GM12891 (cell line): Measurements from ENCODE around the gene DOLK.
"Not testable (repeated sequence)": the region's sequence is repeated elsewhere in the genome, so short reads cannot be mapped to it uniquely, and the experiment has no call there.

ENCODE experiments used
- DNase-seq: peaks from one replicate; pipeline ENCODE4 v3.0.0; 2011; ENCODE audit warnings: low spot score; ENCODE audit not compliant: insufficient read length
- FAIRE-seq: peaks from 2 replicates; lab custom pipeline; 2011; peaks lifted over from hg19 to GRCh38; lab: Jason Lieb, UNC
- PAX5 ChIP-seq: IDR thresholded peaks from 2 replicates; pipeline ENCODE4 v1.6.1; 2011; ENCODE audit warnings: low read length, moderate library complexity, mild to moderate bottlenecking; ENCODE audit not compliant: insufficient read depth, severe bottlenecking
- POLR2A ChIP-seq: IDR thresholded peaks from 2 replicates; pipeline ENCODE4 v1.6.1; 2011; ENCODE audit warnings: low read depth, low read length, control low read depth
- POLR2AphosphoS5 ChIP-seq: IDR thresholded peaks from 2 replicates; pipeline ENCODE4 v1.6.1; 2011; ENCODE audit warnings: low read depth, low read length, control low read depth
- POU2F2 ChIP-seq: IDR thresholded peaks from 2 replicates; pipeline ENCODE4 v1.6.1; 2011; ENCODE audit warnings: low read depth, mild to moderate bottlenecking, control low read depth, low read length, moderate library complexity
- SPI1 ChIP-seq: IDR thresholded peaks from 2 replicates; pipeline ENCODE4 v1.6.1; 2011; ENCODE audit warnings: low read depth, low read length, control low read depth
- TAF1 ChIP-seq: IDR thresholded peaks from 2 replicates; pipeline ENCODE4 v1.6.1; 2011; ENCODE audit warnings: low read depth, low read length, control low read depth

The DOLK gene

DNA sequence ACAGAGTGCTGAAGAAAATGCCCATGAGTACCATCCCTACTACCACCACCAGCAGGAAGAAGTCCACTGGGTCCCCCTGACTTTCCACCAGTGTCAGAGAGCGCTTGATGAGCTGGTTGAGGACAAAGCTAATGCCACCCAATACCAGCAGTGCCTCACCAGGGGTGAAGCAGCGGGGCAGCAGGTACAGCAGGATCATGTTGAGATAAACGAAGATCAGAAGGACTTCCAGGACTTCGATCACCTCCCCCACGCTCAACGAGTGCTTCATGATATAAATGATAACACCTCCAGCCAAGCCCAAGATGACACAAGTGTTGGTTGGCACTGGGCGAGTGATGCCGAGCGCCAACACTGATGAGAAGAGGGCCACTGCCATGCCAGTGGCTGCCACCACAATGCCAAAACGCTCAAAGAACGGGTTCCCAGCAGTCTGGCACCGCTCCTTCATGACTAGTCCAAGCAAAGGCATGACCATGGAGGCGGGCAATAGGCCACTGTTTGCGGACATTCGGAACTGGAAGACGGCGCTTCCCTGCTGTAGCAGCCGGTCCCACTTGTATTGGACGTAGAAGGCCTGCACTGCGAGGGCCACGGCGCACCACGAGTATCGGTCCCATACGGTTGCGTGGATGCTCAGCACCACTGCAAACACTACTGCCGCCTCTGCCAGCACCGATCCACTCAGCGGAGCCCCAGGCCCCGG is 679 bp downstream of the DOLK start:
- no peak for DNase-seq
- no peak for FAIRE-seq
- TF ChIP-seq SPI1 (no peak), PAX5 (no peak), POLR2A (no peak), POLR2AphosphoS5 (no peak), POU2F2 (no peak), TAF1 (no peak)

DNA sequence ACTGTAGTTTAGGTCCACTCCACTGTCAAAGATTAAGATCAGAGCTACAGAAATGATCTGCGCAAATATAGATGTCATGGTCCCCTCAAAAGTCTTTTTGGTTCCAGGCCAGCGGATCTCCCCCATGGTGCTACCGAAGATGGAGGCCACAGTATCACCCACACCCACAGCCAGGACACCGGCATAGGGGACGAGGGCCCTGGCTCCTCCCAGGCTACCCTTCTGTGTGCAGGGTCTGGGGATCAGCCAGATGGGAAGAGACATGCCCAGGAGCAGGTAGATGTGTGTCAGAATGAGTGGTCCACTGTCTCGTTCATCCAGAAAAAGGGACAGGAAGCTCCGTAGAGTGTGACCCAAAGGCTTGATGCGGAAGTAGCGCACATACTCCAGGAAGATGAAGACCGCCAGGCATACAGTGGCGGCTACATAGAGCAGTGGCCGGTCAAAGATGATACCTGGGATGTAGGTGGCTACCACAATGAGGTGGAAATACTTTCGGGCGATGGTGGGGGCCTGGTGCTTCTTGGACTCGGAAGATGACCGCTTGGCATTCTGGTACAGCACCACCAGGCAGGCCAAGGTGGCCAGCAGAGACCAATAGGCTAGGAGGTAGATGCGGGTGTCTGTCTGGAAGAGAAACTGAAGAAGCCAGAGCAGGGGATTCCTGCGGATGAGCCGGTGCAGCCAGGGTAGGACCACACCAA is 1.5 kb downstream of the DOLK start:
- TF ChIP-seq POU2F2 (no peak), TAF1 (no peak), POLR2AphosphoS5 (no peak), POLR2A (no peak), PAX5 (no peak), SPI1 (no peak)
- DNase-seq (no peak), FAIRE-seq (no peak)

DNA sequence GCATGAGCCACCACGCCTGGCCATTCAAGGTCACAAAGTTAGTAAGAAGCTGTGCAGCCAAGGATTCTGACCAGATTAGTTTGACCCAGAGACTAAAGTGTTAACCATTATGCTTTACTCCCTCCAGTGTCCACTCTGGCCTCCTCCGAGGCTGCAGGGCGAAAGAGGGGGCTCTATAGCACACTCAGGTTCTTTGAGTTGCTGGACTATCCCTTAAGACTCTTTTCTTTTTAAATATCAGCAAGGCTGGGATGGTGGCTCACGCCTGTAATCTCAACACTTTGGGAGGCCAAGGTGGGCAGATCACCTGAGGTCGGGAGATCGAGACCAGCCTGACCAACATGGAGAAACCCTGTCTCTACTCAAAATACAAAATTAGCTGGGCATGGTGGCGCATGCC is 2.4 kb downstream of the DOLK start:
- not testable (repeated sequence) for FAIRE-seq, DNase-seq

DNA sequence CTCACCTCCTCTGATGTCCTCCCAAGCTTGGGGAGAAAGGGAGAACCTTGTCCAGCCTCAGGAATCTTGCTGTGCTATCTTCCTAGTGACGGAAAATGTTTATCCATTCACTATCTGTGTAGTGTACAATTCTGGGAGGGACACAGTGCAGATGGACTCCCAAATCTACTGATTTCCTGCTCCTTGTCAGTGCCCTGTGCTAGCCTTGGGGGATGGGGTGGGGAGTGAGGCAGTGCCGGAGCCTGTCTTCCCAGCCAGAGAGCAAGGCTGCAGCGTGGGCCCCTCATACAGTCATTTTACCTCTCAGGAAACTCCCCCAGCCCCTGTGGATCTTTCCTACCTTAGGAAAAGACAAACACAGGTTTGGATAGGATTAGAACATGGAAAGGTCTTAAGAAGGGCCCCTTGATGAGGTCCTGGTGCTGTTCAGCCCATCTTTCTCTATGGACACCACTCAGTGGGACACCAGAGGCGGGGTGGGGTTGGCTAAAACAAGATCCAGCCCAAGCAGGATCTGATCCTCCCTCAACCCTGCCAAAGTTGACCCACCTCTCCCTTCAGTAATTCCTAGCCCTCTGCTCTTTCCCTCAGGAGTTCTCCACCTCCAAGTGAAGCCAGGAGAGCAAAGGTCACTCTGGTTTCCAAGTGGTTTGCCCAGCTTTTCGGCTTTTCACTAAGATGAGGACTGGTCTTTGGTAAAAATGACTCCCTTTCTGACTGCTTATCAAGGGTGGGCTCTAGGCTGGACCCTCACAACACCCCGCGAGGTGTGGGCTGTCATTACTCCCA is 3.4 kb downstream of the DOLK start:
- FAIRE-seq (no peak), DNase-seq (no peak)
- TF ChIP-seq POU2F2 (no peak), TAF1 (no peak), SPI1 (no peak), PAX5 (no peak), POLR2AphosphoS5 (no peak), POLR2A (no peak)

DNA sequence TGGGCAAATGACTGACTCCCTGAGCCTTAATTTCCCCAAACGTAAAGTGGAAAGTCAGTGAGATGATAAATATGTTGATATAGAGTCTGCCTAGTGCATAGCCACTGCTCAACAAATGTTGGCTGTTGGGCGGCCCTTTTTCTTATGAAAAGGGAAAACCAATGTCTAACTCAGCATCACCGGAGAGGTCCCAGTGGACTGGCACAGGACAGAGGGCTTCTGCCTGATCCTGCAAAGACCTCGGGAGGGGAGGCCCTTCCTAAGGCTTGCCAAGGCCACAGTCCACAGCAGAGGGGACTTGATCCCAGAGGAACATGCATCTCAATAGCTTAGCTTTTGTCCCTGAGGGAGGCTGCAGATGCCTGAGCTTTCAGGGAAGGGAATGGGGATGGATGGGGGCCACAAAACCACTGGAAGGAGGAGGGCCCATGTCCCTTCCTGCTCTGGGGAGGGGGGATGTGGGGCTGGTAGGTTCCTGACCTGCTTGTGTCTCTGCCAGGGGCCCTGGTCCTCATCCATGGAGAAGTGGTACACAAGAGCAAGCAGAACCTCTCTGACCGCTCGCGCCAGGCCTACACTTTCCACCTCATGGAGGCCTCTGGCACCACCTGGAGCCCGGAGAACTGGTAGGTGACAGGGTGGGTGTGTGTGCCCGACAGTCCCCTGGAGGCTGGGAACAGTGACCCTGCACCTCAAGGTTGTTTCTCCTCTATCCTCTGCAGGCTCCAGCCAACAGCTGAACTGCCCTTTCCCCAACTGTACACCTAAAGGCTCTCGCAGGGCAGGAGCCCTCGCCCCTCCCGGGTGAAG is 6.3 kb downstream of the DOLK start:
- FAIRE-seq = no peak
- TF ChIP-seq POU2F2 = no peak
- no peak for DNase-seq

DNA sequence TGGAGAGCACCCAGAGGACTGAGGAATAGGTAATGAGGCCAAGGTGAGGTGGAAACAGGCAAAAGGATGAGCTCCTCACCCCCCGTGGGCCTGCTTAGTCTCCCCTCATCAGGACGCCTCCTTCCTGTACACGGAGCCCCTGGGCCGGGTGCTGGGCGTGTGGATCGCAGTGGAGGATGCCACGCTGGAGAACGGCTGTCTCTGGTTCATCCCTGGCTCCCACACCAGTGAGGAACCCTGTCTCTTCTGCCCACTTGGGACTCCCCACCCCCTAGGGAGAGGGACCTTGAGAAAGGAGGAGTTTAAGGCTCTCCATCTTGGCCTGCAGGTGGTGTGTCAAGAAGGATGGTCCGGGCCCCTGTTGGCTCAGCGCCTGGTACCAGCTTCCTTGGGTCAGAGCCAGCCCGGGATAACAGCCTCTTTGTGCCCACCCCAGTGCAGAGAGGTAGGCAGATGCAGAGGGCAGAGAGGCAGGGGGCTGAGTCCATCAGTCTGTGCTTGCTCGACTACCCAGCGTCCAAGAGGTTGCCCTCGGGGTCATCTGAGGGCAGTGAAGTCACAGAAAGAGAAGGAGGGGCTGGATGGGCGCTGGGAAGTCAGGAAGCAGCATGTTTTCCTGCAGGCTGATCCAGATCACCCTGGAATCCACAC is 7.0 kb downstream of the DOLK start:
- TF ChIP-seq PAX5 (no peak), TAF1 (no peak), POU2F2 (no peak), POLR2AphosphoS5 (no peak), SPI1 (no peak), POLR2A (no peak)
- no peak for FAIRE-seq
- DNase-seq = no peak

DNA sequence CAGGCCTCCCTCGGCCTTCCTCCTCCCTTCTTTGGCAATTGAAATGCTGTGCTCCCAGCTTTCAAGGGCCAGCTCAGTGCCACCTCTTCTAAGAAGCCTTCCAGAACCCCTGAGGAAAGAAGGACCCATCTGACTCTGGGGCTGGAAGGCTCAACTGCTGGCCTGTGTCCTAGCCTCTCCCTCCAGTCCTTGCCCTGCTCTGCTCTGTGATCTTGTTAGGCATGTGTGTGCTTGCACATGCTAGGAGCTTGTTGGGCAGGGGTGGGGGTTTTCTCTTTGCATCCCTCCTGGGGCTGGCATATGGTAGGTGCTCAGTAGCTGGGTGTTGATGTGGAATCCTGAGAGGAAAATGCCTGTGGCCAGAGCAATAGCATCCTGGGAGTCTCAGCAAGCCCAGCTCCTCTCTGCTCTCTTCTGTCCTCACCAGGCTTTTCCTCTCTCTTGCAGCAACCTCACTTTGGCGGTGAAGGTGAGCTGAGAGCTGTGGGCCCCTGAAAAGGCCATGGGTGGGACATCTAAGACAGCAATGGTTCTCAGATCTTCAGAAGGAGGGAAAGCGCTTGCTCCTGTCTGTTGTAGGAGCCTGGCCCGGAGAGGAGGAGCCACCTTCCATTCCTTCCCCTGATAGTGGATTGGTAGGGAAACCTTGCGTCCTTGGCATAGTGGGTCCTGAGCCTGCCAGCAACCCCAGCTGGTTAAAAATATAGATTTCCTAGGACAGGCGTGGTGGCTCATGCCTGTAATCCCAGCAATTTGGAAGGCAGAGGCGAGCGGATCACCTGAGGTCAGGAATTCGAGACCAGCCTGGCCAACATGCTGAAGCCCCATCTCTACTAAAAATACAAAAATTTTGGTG is 9.9 kb downstream of the DOLK start:
- TF ChIP-seq TAF1 = no peak
- no peak for DNase-seq
- no peak for FAIRE-seq

DNA sequence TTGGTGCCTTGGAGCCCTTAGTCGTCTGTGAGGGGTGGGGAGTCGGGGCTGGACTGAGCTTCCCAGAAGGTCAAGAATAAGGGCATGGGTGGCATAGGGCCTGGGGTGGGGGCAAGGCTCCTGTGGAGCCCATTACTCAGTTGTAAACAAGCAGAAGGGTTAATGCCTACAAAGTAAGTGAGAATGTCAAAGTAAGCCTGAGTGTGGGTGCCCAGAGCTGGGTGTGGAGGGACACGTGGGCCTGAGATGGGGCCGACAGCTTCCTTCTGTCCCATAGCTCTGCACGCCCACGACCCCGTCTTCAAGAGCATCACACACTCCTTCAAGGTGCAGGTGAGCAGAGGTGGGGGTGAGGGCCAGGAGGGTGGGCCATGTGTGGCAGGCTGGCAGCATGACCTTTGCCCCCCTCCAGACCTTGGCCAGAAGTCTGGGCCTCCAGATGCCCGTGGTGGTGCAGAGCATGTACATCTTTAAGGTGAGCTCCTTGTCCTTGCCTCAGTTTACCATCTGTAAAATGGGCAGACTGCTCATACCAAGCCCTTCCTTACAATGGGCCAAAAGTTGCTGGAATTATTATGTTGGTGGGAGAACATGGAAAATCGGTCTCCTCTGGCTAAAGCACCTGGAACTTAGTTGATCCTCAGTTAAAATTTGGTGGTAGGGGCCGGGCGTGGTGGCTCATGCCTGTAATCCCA is 11.1 kb downstream of the DOLK start:
- FAIRE-seq (no peak), DNase-seq (no peak)
- TF ChIP-seq POLR2A (no peak), SPI1 (no peak), PAX5 (no peak), TAF1 (no peak), POU2F2 (no peak), POLR2AphosphoS5 (no peak)

DNA sequence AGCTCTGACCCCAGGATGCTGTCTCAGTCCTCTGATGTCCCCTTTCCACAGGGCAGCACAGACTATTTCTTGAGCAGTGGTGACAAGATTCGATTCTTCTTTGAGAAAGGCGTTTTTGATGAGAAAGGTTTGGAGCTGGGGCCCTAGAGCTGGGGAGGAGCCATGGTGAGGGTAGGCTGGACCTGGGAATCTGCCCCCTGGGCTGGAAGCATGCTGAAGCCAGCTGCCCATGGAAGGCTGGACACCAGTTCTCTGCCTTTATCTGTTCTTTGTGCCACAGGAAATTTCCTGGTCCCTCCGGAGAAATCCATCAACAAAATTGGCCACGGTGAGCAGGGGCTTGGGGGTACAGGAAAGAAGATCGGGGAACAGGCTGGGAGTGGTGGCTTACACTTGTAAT is 13.7 kb downstream of the DOLK start:
- no peak for TF ChIP-seq POLR2AphosphoS5
- TF ChIP-seq TAF1 = no peak
- TF ChIP-seq SPI1 = no peak
- no peak for TF ChIP-seq POU2F2
- TF ChIP-seq POLR2A = no peak
- TF ChIP-seq PAX5 = no peak
- DNase-seq (no peak), FAIRE-seq (no peak)
